A549 (cell line): ENCODE data around the gene LAMB2.

ENCODE experiments used
- BHLHE40 ChIP-seq: IDR thresholded peaks from 2 replicates; pipeline ENCODE4 v1.6.1; 2012; ENCODE audit warnings: low read depth, low read length, inconsistent platforms
- CEBPB ChIP-seq, 2 experiments: fragments of >200 bp in 1 of 2; sonication (Bioruptor Twin) in 1 of 2; formaldehyde crosslinking in 1 of 2; IDR thresholded peaks; 2 replicates each; pipeline ENCODE4 v1.6.1; 2012 to 2016
- GATA3 ChIP-seq: IDR thresholded peaks from 2 replicates; pipeline ENCODE4 v1.6.1; 2012; ENCODE audit warnings: borderline replicate concordance
- JUNB ChIP-seq: fragments of >200 bp; sonication (Bioruptor Twin); formaldehyde crosslinking; IDR thresholded peaks from 2 replicates; pipeline ENCODE4 v1.6.1; 2016
- KDM1A ChIP-seq: fragments of 200-600 bp; sonication (generic); IDR thresholded peaks from 2 replicates; pipeline ENCODE4 v1.6.1; 2016; ENCODE audit warnings: low read depth, mild to moderate bottlenecking
- MAFK ChIP-seq: fragments of 450-650 bp; IDR thresholded peaks from 2 replicates; pipeline ENCODE4 v1.6.1; 2014; ENCODE audit not compliant: partially characterized antibody
- MYC ChIP-seq: IDR thresholded peaks from 2 replicates; pipeline ENCODE4 v1.6.1; 2012; ENCODE audit warnings: mild to moderate bottlenecking, inconsistent platforms, low read length, improper control_type of control experiment, borderline replicate concordance
- RARB ChIP-seq: fragments of 250-450 bp; sonication (Bioruptor Pico); IDR thresholded peaks from 2 replicates; pipeline ENCODE4 v1.8.0; 2021; ENCODE audit warnings: mild to moderate bottlenecking, moderate library complexity
- RCOR1 ChIP-seq: fragments of 150-350 bp; IDR thresholded peaks from 2 replicates; pipeline ENCODE4 v1.6.1; 2014; ENCODE audit warnings: antibody characterized with exemption, low read length, low read depth
- TF ChIP-seq, protein P1 (sequence below): fragments of >200 bp; sonication (Bioruptor Twin); formaldehyde crosslinking; IDR thresholded peaks from 3 replicates; pipeline ENCODE4 v1.6.1; 2016
- TF ChIP-seq, protein P2 (sequence below): fragments of >200 bp; sonication (Bioruptor Twin); formaldehyde crosslinking; IDR thresholded peaks from 3 replicates; pipeline ENCODE4 v1.5.1; 2016
- TF ChIP-seq, protein P3 (sequence below): fragments of 450-650 bp; IDR thresholded peaks from 2 replicates; pipeline ENCODE4 v1.6.1; 2014; ENCODE audit warnings: antibody characterized with exemption
- TF ChIP-seq, protein P4 (sequence below): fragments of 150-350 bp; IDR thresholded peaks from 2 replicates; pipeline ENCODE4 v1.6.1; 2014; ENCODE audit warnings: low read depth, mild to moderate bottlenecking, low read length

DNA sequence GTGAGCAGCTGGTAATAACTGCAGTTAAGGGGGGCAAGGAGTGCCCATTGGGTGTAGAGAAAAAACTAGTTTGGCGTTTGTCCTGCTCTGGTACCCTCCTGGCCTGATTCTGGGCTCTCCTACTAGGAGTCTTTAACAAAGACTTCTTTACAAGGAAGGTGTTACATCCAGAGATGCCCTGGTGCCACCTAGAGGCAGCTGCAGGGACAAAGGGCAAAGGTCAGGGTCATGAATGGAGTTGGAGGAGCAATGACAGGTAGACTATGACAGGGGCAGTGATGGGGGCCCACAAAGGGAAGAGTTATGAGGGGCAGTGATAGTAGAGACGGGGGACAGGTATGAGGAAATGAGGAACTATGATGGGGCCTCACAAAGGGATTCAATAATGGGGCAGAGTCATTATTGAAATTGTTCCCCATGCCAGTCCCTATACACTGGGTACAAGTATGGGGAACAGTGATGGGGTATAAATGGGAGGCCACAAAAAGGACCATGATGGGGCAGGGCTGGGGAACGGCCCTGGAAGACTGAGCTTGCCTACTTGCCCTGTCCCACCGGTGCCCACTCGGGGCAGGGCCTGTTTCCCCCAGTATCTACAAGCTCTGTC lies 25.4 kb upstream of the LAMB2 start:
- TF ChIP-seq RCOR1 (no peak), CEBPB (IDR thresholded peaks at IDR 0.05) (no peak), RARB (CRISPR knock-in tag) (no peak), BHLHE40 (no peak), MYC (no peak), MAFK (no peak), JUNB (no peak), GATA3 (no peak), KDM1A (no peak)
- TF ChIP-seq, protein P1, sequence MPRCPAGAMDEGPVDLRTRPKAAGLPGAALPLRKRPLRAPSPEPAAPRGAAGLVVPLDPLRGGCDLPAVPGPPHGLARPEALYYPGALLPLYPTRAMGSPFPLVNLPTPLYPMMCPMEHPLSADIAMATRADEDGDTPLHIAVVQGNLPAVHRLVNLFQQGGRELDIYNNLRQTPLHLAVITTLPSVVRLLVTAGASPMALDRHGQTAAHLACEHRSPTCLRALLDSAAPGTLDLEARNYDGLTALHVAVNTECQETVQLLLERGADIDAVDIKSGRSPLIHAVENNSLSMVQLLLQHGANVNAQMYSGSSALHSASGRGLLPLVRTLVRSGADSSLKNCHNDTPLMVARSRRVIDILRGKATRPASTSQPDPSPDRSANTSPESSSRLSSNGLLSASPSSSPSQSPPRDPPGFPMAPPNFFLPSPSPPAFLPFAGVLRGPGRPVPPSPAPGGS, result no peak
- TF ChIP-seq, protein P2, sequence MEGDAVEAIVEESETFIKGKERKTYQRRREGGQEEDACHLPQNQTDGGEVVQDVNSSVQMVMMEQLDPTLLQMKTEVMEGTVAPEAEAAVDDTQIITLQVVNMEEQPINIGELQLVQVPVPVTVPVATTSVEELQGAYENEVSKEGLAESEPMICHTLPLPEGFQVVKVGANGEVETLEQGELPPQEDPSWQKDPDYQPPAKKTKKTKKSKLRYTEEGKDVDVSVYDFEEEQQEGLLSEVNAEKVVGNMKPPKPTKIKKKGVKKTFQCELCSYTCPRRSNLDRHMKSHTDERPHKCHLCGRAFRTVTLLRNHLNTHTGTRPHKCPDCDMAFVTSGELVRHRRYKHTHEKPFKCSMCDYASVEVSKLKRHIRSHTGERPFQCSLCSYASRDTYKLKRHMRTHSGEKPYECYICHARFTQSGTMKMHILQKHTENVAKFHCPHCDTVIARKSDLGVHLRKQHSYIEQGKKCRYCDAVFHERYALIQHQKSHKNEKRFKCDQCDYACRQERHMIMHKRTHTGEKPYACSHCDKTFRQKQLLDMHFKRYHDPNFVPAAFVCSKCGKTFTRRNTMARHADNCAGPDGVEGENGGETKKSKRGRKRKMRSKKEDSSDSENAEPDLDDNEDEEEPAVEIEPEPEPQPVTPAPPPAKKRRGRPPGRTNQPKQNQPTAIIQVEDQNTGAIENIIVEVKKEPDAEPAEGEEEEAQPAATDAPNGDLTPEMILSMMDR, result peak; percentile 36; the same call in 2 of the 3 replicates
- TF ChIP-seq, protein P3, sequence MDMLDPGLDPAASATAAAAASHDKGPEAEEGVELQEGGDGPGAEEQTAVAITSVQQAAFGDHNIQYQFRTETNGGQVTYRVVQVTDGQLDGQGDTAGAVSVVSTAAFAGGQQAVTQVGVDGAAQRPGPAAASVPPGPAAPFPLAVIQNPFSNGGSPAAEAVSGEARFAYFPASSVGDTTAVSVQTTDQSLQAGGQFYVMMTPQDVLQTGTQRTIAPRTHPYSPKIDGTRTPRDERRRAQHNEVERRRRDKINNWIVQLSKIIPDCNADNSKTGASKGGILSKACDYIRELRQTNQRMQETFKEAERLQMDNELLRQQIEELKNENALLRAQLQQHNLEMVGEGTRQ, result no peak
- TF ChIP-seq, protein P4, sequence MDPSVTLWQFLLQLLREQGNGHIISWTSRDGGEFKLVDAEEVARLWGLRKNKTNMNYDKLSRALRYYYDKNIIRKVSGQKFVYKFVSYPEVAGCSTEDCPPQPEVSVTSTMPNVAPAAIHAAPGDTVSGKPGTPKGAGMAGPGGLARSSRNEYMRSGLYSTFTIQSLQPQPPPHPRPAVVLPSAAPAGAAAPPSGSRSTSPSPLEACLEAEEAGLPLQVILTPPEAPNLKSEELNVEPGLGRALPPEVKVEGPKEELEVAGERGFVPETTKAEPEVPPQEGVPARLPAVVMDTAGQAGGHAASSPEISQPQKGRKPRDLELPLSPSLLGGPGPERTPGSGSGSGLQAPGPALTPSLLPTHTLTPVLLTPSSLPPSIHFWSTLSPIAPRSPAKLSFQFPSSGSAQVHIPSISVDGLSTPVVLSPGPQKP, result no peak
